ENCODE results near the gene SUSD3.

The SUSD3 gene

GRCh38 chr9:93093877-93094657, 35.6 kb downstream of the SUSD3 start:
- Histone ChIP-seq H3K36me3 (ENCODE audit: control insufficient read depth in 2 of 2, insufficient read depth in 2 of 2, low read length in 2 of 2) (no peaks in the 10 kb centered on the region), H3K9ac (ENCODE audit: low read length in 2 of 2) (no peak overlapping the region), H3K4me1 (ENCODE audit: control insufficient read depth, insufficient read depth, low read length) (peaks cover 41% of the 10 kb centered on the region), H3K27ac (ENCODE audit: low read length) (peak overlapping the region; percentile 96), H3K27me3 (ENCODE audit: control insufficient read depth in 1 of 2, insufficient read depth in 2 of 2, low read length in 2 of 2) (no peaks in the 10 kb centered on the region), H3K4me3 (ENCODE audit: low read length in 2 of 2) (no peak overlapping the region), H3K9me3 (ENCODE audit: control insufficient read depth in 2 of 2, low read length in 2 of 2) (peaks cover 0 to 4% of the 10 kb centered on the region in 2 donors)

DNA sequence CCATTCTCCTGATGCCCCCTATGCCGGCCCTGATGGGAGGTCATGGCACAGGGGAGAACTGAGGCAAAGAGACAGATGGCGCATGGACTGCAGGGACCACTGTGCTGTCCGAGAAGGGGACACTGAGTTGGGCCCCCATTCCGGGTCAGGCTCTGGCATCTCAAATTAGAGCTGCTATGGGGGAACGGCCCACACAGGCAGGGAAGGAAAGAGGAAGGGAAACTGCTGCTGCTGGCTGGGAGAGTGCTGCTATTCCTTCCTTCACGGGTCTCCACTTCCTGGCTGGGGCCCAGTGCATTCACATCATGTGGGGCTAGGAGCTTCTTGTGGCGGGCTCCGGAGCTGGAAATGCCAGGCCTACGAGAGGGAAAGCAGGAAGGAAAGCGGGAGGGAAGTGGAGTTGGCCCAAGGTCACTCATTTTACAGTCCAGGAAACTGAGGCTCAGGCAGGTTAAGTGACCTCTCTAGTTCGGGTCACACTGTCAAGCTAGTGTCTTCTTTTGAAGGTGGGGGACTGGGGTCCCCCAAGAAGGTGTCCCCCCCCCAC, 36.2 kb downstream of the SUSD3 start:
- H3K9ac ChIP-seq (ENCODE audit: low read length in 2 of 2): peak overlapping the region; percentile 75 to 84

DNA sequence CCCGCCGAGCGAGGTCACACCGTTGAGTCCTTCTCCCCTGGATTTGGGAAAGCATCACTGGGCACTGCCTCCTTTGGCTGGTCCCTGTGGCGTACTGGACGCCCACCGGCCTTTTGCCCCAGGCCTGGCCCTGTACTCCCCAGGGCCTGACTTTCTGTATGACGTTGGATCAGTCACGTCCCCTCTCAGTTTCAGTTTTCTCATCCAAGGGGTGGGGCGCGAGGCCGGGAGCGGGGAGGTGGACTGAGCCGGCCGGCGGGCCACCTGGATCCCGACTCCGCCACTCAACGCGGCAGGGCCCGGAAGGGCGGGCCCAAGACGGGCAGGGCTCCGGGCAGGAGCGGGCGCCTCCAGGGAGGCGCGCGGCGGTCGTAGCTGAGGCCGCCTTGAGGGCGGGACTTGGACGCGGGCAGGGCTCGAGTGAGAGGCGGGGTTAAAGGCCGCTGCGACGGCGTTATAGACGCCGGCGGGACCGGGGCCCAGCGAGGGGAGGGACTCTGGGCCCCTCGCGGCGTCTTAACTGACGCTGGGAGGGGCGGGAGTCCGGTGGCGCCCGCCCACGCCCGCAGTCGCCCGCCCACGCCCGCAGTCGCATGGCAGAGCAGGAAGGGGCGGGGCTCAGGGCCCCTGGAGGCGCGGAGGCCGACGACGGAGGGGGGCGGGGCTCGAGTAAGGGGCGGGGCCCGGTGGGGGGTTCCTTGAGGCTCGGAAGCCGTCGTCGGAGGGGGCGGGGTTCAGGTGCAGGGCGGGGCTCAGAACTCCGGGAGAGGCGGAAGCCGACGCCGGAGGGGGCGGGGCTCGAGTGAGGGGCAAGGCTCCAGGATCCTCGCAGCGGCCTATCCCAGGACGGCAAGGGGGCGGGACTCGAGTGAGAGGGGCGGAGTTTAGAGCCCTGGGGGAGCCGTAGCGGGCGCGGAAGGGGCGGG, 37.0 kb downstream of the SUSD3 start:
- Histone ChIP-seq H3K36me3 (ENCODE audit: control insufficient read depth in 2 of 2, insufficient read depth in 2 of 2, low read length in 2 of 2) (peaks cover 0 to 2% of the 10 kb centered on the region in 2 donors), H3K9ac (ENCODE audit: low read length in 2 of 2) (peak overlapping the region; percentile 75 to 84), H3K27ac (ENCODE audit: low read length) (peak overlapping the region; percentile 96), H3K9me3 (ENCODE audit: control insufficient read depth in 2 of 2, low read length in 2 of 2) (peaks cover 0 to 4% of the 10 kb centered on the region in 2 donors), H3K27me3 (ENCODE audit: control insufficient read depth in 1 of 2, insufficient read depth in 2 of 2, low read length in 2 of 2) (no peaks in the 10 kb centered on the region), H3K4me3 (ENCODE audit: low read length in 2 of 2) (peak overlapping the region; percentile 71 to 74), H3K4me1 (ENCODE audit: control insufficient read depth, insufficient read depth, low read length) (peaks cover 52% of the 10 kb centered on the region)

More for the DNA sequence above, 36.2 kb downstream of the SUSD3 start:
- Histone ChIP-seq H3K27me3 (ENCODE audit: control insufficient read depth in 1 of 2, insufficient read depth in 2 of 2, low read length in 2 of 2) (no peaks in the 10 kb centered on the region), H3K9me3 (ENCODE audit: control insufficient read depth in 2 of 2, low read length in 2 of 2) (peaks cover 0 to 4% of the 10 kb centered on the region in 2 donors), H3K4me3 (ENCODE audit: low read length in 2 of 2) (peak overlapping the region; percentile 71 to 74), H3K36me3 (ENCODE audit: control insufficient read depth in 2 of 2, insufficient read depth in 2 of 2, low read length in 2 of 2) (no peaks in the 10 kb centered on the region), H3K27ac (ENCODE audit: low read length) (peak overlapping the region; percentile 96), H3K4me1 (ENCODE audit: control insufficient read depth, insufficient read depth, low read length) (peaks cover 48% of the 10 kb centered on the region)

GRCh38 chr9:93096131-93096802, 37.8 kb downstream of the SUSD3 start, which contains the start of gene CARD19:
TSS of gene CARD19 (plus strand) at chr9:93096217. CDS start at chr9:93096346, 129 bp downstream.
- Histone ChIP-seq H3K9me3 (ENCODE audit: control insufficient read depth in 2 of 2, low read length in 2 of 2) (peaks cover 0 to under 1% of the 10 kb centered on the region in 2 donors), H3K27ac (ENCODE audit: low read length) (peak within 1 kb of the TSS; percentile 96), H3K9ac (ENCODE audit: low read length in 2 of 2) (peak within 1 kb of the TSS; percentile 84), H3K4me3 (ENCODE audit: low read length in 2 of 2) (peak within 1 kb of the TSS; percentile 79 to 88), H3K36me3 (ENCODE audit: control insufficient read depth in 2 of 2, insufficient read depth in 2 of 2, low read length in 2 of 2) (peaks cover 0 to 2% of the 10 kb centered on the region in 2 donors), H3K4me1 (ENCODE audit: control insufficient read depth, insufficient read depth, low read length) (peaks cover 52% of the 10 kb centered on the region), H3K27me3 (ENCODE audit: control insufficient read depth in 1 of 2, insufficient read depth in 2 of 2, low read length in 2 of 2) (no peaks in the 10 kb centered on the region)

DNA sequence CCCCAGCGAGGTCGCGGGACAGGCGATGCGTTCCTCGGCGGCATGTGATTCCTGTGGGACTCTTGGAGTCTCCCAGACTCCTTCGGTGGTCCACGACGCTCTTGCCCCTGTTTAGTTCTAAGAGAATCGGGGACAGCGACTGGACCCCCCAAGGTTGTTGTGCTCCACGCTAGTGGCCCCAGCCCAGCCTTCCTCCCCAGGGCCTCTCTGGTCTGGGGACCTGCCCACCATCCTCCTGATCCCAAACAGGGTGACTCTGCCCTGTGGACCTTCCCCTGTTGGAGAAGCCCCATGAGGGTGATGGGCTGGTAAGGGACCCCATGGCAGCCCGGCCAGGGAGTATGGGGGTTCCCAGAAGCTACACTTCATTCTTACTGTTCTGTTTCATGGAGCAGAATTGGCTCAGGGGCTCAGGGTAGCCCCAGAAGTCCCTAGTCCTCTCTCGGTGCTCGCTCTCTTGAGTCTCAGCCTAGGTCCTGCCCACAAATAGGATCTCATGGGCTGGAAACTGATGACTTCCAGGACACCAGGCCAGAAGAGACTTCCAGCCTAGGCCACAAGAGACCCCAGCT, 38.4 kb downstream of the SUSD3 start:
- H3K4me1 ChIP-seq (ENCODE audit: control insufficient read depth, insufficient read depth, low read length): peaks cover 52% of the 10 kb centered on the region
- peak overlapping the region; percentile 86 for H3K27ac ChIP-seq (ENCODE audit: low read length)
- no peaks in the 10 kb centered on the region for H3K27me3 ChIP-seq (ENCODE audit: control insufficient read depth in 1 of 2, insufficient read depth in 2 of 2, low read length in 2 of 2)
- H3K4me3 ChIP-seq (ENCODE audit: low read length in 2 of 2): peak overlapping the region; percentile 79 to 88
- no peaks in the 10 kb centered on the region for H3K9me3 ChIP-seq (ENCODE audit: control insufficient read depth in 2 of 2, low read length in 2 of 2)
- H3K9ac ChIP-seq (ENCODE audit: low read length in 2 of 2): peak overlapping the region; percentile 75 to 84
- peaks cover 0 to 2% of the 10 kb centered on the region in 2 donors for H3K36me3 ChIP-seq (ENCODE audit: control insufficient read depth in 2 of 2, insufficient read depth in 2 of 2, low read length in 2 of 2)

DNA sequence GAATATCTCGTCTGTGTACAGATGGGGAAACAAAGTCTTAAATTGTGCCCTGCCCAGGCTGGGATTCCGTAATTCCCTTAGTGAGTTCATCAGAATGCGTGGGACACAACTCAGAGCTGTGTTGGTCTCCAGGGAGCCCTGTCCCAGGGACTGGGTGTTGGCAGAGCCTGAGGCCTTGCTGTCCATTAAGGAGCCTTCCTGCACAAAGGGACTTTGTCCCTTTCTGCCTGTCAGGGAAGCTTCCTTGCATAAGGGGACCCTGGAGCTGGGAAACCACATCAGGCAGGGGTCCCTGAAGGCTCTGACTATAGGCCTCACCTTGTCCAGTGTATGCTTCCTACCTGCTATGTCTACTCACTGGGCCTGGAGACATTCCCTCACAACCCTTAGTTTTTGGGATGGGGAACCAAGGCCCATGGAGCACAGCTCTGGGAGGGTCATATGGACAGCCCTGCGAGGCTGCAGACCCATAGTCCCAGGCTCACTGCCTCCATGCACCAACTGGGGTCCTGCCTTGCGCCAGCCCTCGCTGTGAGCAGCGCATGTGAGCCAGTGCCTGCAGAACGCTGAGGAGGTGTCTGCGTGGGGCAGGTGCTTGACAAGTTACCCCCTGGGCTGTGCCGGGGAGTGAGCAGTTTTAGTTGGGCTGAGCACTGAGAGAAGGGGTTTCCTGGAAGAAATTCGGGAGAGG, 39.2 kb downstream of the SUSD3 start:
- peaks cover 52% of the 10 kb centered on the region for H3K4me1 ChIP-seq (ENCODE audit: control insufficient read depth, insufficient read depth, low read length)

GRCh38 chr9:93098236-93098946, 39.9 kb downstream of the SUSD3 start:
- Histone ChIP-seq H3K9ac (ENCODE audit: low read length in 2 of 2) (peak overlapping the region; percentile 75 to 84), H3K36me3 (ENCODE audit: control insufficient read depth in 2 of 2, insufficient read depth in 2 of 2, low read length in 2 of 2) (peaks cover 0 to 2% of the 10 kb centered on the region in 2 donors), H3K4me3 (ENCODE audit: low read length in 2 of 2) (peak overlapping the region; percentile 79 to 88), H3K27me3 (ENCODE audit: control insufficient read depth in 1 of 2, insufficient read depth in 2 of 2, low read length in 2 of 2) (no peaks in the 10 kb centered on the region), H3K9me3 (ENCODE audit: control insufficient read depth in 2 of 2, low read length in 2 of 2) (no peaks in the 10 kb centered on the region), H3K27ac (ENCODE audit: low read length) (peak overlapping the region; percentile 86), H3K4me1 (ENCODE audit: control insufficient read depth, insufficient read depth, low read length) (peaks cover 52% of the 10 kb centered on the region)

More for the DNA sequence above, 39.2 kb downstream of the SUSD3 start:
- Histone ChIP-seq H3K4me3 (ENCODE audit: low read length in 2 of 2) (peak overlapping the region; percentile 79 to 88), H3K36me3 (ENCODE audit: control insufficient read depth in 2 of 2, insufficient read depth in 2 of 2, low read length in 2 of 2) (peaks cover 0 to 2% of the 10 kb centered on the region in 2 donors), H3K9me3 (ENCODE audit: control insufficient read depth in 2 of 2, low read length in 2 of 2) (no peaks in the 10 kb centered on the region), H3K9ac (ENCODE audit: low read length in 2 of 2) (peak overlapping the region; percentile 75 to 84), H3K27me3 (ENCODE audit: control insufficient read depth in 1 of 2, insufficient read depth in 2 of 2, low read length in 2 of 2) (no peaks in the 10 kb centered on the region), H3K27ac (ENCODE audit: low read length) (peak overlapping the region; percentile 86)

DNA sequence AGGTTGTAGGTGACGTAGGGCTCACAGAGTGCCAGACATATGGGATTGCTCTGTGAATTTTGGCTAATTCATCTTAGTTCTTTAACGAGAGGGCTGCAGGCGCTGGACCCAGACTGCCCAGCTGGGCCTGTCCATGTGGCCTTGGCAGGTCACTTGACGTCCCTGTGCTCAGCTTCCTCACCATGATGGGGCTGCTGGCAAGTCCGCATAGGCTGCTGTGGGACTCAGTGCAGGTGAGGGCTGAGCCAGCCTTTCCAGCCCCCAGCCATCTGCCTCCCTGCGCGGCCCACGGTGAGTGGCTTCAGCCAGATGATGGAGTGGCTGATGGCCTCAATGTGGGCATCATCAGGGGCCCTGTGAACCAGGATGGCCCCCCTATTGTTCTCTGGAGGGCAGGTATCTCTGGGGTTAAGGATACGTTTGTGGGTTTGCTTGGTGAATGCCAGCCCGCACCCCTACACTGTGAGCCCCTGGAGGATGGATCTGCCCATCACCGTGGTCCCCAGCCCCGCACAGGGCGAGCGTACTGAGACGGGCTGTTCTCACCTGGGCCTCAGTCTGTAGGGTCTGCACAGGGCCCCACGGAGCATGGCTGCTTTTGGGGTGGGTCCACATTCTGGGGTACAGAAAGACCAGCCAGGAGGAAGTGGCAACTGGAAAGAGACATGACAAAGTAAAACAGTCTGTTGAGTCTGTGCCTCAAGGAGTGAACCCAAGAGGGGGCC, 41.2 kb downstream of the SUSD3 start:
- Histone ChIP-seq H3K27me3 (ENCODE audit: control insufficient read depth in 1 of 2, insufficient read depth in 2 of 2, low read length in 2 of 2) (no peaks in the 10 kb centered on the region), H3K4me3 (ENCODE audit: low read length in 2 of 2) (peak overlapping the region in 1 of 2 donors; percentile 24), H3K27ac (ENCODE audit: low read length) (peak overlapping the region; percentile 64), H3K9me3 (ENCODE audit: control insufficient read depth in 2 of 2, low read length in 2 of 2) (no peaks in the 10 kb centered on the region), H3K9ac (ENCODE audit: low read length in 2 of 2) (no peak overlapping the region), H3K4me1 (ENCODE audit: control insufficient read depth, insufficient read depth, low read length) (peaks cover 42% of the 10 kb centered on the region), H3K36me3 (ENCODE audit: control insufficient read depth in 2 of 2, insufficient read depth in 2 of 2, low read length in 2 of 2) (peaks cover 0 to 2% of the 10 kb centered on the region in 2 donors)

- H3K9me3 ChIP-seq (ENCODE audit: control insufficient read depth in 2 of 2, low read length in 2 of 2): no peaks in the 10 kb centered on the region
- H3K4me3 ChIP-seq (ENCODE audit: low read length in 2 of 2): no peak overlapping the region
- peaks cover 38% of the 10 kb centered on the region for H3K4me1 ChIP-seq (ENCODE audit: control insufficient read depth, insufficient read depth, low read length)
- no peaks in the 10 kb centered on the region for H3K27me3 ChIP-seq (ENCODE audit: control insufficient read depth in 1 of 2, insufficient read depth in 2 of 2, low read length in 2 of 2)
- peaks cover 0 to 2% of the 10 kb centered on the region in 2 donors for H3K36me3 ChIP-seq (ENCODE audit: control insufficient read depth in 2 of 2, insufficient read depth in 2 of 2, low read length in 2 of 2)
- H3K27ac ChIP-seq (ENCODE audit: low read length): peak overlapping the region; percentile 64
- no peak overlapping the region for H3K9ac ChIP-seq (ENCODE audit: low read length in 2 of 2)
Measured at GRCh38 chr9:93100276-93100636, 41.8 kb downstream of the SUSD3 start.

Measured in stomach smooth muscle (tissue), 2 donors.